GM18868 (cell line): ENCODE data around the gene C15orf39.
"Not testable (repeated sequence)": the region's sequence is repeated elsewhere in the genome, so short reads cannot be mapped to it uniquely, and the experiment has no call there.

Source experiments
- ATAC-seq: cut with Tn5 transposase; IDR thresholded peaks from one replicate; pipeline ENCODE4 v1.9.1; 2021; ENCODE audit warnings: mild to moderate bottlenecking, moderate library complexity; ENCODE audit not compliant: unreplicated experiment

Gene C15orf39

DNA sequence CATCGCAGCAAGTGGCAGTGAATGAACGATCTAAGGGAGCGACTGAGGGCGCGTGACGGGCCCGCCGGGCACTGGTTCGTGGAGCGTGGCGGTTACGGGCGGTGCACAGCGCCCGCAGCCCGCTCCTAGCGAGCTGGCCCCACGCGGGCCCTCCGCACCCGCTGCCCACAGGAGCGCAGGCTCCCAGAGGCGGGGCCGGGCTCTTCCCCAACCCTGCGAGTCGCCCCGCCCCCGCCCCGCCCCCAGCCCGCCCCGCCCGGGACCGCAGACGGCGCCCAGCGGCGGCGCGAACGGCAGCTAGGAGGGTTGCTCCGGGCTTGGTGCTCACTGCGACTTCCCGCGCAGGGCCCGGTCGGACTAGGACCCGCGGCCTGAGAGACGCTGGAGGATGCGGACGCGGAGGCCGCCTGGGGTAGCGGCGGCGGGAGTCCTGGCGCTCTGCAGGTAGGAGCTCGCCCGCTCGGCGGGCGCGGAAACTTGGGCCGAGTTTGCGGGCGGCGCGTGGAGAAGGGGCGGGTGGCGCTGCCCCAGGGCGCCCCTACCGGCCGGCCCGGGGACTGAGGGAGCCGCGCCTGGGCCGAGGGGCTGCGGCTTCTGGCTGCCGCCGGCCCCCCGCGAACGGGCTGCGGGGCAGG is at the start of gene C15orf39:
Gene C15orf39, plus strand, starts transcription at position 267 of the 635 bp plus-strand sequence. CDS start 4,167 bp downstream, outside the sequence.
- peak; percentile 45 for ATAC-seq

DNA sequence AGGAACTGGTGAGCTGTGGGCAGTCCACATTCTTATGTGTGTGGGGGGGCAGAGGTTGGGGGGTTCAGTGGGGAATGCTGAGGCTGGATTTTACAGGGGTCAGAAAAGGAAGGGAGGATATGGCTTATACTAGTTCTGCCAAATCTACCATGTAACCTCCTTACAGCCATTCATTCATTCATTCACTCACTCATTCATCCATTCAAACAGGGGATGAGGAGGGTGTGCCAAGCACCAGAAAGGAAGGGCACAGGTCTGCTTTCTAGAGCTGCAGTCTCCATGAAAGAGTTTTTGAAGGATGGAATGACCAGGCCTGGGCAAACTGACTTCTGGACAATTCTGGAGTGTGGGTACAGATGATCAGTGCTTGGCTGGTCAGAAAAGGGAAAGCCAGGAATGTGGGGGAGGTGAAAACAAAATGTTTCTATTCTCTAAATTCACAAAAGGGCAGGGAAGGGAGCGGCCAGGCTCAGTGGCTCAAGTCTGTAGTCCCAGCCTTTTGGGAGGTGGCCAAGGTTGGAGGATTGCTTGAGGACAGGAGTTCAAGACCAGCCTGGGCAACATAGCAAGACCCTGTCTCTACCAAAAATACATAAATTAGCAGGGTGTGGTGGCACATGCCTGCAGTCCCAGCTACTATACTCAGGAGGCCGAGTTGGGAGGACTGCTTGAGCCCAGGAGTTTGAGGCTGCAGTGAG is 49.2 kb upstream of the C15orf39 start:
- no peak for ATAC-seq

DNA sequence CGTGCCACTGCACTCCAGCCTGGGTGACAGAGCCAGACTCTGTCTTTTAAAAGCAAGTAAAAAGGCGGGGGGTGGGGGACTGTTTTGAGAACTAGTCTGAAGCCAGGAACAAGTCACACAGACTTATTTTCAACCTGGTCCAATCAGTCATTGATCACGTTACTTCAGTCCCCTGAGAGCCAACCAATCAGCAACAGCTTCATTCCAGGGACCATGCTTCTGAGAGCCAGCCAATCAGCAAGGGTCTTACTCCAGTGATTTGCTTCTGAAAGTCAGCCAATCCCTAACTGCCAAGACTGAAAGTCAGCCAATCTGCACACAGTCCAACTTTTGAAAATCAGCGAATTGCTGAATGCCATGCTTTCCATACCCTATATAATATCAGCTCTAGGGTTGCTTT is 48.6 kb upstream of the C15orf39 start:
- no peak for ATAC-seq

DNA sequence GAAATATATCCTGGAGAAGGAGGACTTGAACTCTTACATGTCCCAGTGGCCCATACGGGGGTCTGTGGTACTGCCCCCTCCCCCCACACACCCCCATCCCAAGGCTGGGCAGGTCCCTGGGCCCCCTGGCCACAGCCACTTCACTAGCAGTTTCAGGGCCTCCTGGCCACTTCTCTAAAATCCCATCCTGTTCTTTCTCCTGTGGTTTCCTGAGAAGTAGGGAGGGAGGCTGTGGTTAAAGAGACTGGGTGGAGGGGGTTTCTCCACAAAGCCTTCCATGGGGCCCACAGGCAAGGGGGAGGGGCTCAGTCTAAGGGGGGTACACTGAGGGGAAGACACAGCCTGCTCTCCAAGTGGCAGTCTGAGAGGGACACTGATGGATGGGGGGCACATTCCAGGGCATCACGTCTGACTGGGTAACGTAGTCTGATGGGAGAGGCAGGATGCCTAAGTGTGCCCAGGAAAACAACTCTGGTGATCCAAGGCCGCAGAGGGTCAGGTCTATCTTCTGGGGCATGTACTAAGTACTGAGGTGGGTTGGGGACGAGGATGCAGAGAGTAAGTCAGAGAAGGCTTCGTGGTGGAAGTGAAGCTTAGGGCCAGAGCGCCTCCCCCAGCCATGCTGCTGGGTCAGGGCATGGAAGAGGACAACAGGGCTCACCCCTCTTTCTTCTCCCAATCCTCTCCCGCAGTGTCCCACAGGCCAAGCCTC is 48.0 kb upstream of the C15orf39 start:
- no peak for ATAC-seq

DNA sequence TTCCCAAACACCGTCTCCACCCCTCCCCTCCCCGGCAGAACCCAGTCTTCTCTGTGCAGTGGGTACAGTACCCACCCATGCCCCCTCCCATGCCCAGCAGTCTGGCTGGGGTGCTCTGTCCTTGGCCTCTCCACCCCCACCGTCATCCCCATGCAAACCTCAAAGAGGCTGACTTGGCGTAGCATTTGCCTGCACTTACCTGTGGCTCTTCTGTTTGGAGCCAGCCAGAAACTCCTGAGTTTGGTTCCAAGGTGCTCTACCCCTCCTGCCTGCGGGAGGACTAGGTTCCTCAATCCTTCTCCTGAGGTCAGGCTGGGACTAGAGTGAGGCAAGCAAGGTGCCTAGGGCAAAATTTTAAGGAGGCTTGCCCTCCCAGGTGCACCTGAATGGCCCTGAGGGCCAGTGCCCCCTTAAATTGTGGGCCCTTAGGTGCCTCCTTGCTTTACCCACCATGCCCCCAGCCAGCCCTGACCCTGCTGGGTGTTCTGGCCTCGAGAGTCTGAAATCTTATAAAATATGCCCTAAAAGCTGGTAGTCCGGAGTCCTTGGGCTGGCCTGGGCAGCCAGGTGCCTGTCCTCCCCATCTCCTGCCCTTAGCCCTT is 47.1 kb upstream of the C15orf39 start:
- ATAC-seq, result no peak

DNA sequence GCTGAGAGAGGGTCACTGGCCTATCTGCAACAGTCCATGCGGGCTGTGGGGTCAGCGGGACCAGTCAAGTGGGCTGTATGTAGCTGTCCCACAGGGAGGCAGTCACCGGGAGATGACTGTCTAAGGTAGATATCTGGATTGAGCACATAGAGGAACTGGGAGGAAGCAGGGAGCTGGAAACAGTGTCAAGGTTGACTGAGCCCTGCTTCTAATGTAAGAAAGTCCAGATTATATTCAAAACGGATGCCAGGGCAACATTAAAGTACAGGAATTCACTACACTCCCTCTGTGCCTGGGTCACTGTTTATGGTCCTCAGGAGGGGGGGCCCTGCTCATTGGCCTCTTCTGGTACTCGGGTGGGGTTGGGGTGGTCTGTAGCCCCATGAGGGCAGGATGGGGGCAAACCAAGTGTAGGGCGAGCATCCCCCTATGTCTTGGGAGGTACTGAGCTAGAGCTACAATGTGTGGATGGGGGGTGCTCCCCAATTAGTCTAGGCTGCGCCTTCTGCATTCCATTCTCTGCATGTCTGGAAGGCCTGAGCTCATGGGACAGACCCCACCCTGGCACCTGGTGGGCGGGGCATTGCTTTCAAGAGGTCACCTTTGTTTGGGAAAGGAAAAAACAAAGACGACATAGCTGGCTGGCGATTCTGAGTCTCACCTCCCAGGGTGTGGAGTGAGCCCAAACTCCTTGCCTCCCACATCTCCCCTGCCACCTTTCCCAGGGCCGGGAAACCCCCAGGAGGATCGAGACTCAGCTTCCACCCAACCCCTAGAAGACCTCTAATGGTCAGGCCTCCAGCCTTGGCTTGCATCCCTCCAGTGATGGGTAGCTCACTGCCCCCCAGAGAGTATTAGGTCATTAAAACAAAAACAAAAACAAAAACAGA is 45.1 kb upstream of the C15orf39 start:
- no peak for ATAC-seq

DNA sequence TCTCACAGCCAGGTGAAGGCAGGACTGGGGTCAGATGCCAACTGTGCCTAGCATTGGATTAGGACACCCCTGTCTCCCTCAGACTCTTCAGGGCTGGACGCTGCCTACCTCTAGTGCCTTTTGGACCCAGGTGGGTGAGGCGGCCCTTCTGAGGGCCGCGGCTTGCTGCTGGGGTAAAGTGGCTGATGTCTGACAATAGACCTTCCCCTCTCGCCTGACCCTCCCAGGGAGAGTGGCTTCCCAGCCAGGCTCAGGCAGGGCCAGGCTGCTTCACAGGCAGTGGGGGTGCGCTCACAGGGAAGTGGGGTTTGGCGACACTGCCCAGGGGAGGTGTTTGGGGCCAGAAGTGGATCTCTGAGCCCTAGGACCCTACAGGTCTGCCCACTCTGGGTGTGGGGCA is 43.3 kb upstream of the C15orf39 start:
- ATAC-seq, result no peak

DNA sequence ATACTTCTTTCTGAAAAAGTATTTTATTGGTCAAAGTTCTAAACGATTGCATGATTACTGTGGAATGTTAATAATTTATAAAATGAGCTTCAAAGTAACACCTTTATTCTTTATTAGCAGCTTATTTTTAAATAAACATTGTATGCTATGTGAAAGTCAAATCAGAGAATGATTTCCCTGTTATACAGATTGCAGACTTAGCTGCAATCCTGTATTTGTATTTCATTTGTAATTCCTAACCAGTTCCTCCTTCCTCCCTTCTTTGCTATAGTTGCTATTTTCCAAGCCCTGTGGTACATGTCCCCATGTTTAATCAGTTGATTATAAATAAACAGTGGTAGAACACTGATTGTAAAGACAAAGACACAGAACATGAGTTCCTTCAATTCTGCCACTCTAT is 42.4 kb upstream of the C15orf39 start:
- ATAC-seq, result no peak

DNA sequence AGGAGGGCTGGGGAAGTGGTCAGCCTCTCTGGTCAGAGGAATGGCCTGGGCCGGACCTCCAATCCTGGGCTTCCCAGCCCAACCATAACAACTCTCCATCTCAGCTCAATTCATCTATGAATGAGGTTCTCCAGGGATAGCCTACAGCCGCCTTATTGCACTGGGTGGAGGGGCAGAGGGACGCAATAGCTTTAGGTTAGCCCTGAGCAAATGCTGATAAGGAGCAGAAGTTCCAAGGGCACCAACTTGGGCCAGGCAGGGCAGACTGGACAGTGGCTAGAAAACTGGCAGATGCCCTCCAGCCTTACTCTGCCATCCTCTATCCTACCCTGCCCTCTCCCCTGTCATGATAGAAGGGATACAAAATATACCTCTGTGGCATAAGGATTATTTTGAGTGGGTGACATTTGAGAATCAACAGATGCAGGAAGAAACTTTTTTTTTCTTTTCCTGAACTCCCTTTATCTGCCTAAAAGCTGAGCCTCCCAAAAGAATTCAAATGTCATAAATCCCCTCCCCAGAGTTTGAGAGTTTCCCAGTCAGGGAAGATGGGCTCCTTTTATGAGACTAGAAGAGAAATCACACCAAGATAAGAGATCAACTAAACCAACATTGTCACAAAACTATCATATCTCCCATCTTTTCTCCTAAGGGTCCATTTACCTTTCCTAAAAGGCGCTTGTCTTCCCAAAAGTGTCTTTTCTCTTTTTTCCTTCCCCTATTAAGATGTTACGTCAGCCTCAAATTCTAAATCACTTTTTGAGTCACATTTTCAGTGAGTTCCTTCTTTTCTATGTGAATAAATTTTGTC is 40.4 kb upstream of the C15orf39 start:
- ATAC-seq, result no peak

DNA sequence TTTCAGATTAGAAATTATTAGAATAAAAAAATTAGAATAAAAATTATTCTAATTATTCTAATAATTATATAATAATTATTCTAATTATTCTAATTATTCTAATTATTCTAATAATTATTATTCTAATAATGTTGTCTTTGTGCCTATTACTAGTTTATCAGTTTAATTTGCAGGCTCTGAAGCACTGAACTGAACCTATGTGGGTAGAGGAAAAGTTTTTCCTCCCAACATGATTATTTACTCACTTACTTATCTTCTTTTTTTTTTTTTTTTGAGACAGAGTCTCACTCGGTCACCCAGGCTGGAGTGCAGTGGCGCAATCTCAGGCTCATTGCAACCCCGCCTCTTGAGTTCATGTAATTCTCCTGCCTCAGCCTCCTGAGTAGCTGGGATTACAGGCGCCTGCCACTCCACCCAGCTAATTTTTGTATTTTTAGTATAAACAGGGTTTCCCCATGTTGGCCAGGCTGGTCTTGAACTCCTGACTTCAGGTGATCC is 39.7 kb upstream of the C15orf39 start:
- ATAC-seq, result no peak

DNA sequence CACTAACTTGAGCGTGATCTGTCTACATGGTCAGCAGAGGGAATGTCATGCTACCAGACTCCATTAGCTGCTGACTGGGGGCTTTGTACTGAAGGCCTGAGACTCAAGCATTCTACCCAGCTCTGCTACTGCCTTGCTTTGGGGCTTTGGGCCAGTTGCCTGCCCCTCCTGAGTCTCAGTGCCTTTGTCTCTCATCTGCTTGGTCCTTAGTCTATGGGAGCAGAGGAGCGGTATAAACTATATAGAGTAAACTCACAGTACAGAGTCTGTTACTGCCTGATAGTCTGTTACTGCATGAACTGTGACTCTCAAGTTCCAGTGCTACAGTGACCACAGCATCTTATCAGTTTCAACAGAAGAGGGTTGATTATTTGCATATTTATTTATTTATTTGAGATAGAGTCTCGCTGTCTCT is 38.5 kb upstream of the C15orf39 start:
- no peak for ATAC-seq

DNA sequence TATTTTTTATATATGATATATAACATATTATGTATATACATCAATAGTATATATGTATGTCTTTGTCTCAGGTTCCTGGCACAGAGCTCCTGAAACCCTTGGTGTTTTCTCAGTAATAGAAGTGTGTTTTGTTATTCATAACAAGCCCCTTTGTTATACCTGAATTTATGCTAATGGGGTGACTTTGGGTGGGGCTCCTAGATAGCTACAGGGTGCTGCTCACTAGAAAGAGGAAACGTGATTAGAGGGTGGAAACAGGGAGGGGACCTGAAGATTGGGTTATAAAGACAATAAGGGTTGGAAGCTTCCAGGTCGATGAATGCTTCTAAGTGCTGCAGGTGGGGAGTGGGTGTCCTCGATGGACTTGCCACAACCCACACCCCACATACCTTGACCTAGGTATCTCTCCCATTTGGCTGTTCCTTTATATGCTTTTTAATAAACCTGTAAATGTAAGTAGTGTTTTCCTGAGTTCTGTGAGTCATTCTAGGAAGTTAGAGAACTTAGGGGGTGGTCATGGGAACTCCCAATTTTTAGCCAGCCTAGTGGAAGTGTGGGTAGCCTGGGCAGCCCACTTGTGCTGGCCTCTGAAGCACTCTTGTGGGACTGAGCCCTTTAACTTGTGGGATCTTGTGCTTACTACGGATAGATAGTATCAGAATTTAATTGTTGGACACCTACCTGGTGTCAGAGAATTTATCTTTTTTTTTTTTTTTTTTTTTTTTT is 36.9 kb upstream of the C15orf39 start:
- no peak for ATAC-seq

DNA sequence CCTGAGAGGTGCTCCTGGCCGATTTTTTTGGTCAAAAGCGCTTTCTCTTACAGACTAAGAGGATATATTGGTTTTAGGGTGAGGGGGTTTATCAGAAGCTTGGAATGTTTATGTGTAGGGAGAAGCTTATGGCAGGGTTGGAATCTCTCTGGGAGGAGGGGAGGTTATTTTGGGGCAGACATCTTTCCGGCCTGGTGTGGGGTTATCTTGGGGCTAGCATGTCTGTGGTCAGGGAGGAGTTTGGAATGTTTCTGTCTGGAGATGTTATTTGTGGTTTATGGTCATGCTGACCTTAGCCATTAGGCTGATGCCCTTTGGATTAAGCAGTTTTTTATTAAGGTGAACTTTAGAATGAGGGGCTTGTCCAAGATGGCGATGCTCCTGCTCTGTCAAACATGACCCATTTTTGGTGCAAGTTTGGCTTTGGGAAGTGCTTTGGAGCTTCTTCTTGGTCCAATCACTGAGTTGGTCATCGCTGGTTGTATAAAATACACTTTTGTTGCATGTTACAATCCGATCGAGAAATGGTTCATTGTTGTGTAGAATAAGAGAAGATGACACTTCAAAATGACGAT is 35.1 kb upstream of the C15orf39 start:
- ATAC-seq, result not testable (repeated sequence)

DNA sequence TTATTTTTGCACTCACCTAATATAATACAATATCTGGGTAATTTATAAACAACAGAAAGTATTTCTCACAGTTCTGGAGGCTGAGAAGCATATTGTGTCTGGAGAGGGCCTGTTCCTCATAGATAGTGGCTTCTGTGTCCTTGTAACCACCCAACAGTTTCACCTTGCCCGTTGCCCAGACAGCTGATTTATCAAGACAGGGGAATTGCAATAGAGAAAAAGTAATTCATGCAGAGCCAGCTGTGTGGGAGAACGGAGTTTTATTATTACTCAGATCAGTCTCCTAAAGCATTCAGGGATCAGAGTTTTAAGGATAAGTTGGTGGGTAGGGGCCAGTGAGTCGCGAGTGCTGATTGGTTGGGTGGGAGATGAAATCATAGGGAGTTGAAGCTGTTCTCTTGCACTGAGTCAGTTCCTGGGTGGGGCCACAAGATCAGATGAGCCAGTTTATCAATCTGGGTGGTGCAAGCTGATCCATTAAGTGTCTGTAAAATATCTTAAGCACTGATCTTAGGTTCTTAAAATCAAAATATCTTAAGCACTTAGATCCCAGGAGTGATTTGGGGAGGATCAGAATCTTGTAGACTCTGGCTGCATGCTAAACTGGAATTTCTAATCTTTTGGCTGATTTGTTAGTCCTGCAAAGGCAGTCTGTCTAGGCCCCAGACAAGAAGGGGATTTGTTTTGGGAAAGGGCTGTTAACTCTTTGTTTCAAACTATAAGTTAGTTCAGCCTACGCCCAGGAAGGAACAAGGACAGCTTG is 33.9 kb upstream of the C15orf39 start:
- no peak for ATAC-seq

DNA sequence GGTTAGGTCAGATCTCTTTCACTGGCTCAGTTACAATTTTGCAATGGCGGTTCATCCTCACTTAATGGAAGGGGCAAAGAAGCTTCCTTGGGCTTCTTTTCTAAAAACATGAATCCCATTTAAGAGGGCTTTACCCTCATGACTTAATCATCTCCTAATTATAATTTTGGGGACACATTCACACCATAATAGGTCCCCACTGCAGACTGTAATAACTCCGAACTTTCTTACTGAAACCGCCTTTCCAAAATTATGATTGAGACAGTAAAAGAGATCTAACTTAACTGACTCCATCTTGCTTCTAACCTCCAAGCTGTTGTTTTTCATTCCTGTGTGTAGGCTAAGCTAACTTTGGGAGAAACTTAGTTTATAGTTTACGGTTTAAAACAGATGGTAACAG is 33.3 kb upstream of the C15orf39 start:
- ATAC-seq, result no peak

DNA sequence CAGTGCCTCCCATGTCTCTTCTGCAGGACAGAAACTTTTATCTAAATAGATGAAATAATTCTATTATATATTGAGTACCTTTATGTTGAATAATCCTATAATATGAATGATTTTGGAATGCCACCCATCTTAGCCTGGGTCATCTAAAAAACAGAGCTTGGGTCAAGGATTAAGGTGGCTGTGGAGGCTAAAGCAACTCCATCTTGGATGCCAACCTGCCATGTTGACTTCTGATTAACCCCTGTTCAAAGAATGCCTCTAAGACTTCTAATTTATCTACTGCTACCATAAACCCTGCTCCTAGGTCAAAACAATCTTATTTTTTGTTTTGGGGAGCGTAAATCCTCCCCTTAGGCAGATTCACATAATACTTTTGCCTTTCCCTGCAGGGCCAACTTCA is 31.5 kb upstream of the C15orf39 start:
- ATAC-seq, result no peak

DNA sequence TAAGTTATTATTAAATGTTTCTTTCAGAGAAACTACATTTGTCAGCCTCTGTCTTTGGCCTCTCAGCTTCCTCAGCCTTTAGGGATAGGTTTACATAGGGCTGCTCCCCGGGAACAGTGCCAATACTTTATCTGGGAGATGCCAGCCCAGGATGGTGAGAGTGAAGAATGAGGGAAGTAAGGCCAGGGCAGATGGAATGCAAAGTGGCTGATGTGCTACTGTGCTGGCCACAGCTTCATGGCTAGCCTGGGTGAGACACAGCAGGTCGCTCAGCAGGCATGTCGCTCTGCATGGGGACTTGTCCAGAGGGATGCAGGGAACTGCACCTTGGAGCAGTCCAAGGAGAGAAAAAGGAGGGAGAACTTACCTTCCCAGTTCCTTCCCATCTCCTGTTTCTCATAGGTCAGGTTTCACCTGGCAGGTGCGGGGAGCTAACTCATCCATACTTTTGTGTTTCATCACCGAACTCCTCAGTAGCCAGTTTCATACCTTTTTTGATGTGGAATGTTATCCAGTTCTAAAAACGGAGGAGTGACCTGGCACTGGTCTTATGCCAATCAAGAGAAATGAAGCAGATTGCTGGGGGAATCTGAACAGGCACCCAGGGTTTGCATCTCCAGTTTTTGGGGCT is 30.9 kb upstream of the C15orf39 start:
- ATAC-seq, result no peak
